HG03064 (cell line): ENCODE measurements around the gene RBBP8.

Source experiments
- ATAC-seq: cut with Tn5 transposase; IDR thresholded peaks from one replicate; pipeline ENCODE4 v1.9.1; 2021; ENCODE audit warnings: low read depth; ENCODE audit not compliant: unreplicated experiment

RBBP8 gene

DNA sequence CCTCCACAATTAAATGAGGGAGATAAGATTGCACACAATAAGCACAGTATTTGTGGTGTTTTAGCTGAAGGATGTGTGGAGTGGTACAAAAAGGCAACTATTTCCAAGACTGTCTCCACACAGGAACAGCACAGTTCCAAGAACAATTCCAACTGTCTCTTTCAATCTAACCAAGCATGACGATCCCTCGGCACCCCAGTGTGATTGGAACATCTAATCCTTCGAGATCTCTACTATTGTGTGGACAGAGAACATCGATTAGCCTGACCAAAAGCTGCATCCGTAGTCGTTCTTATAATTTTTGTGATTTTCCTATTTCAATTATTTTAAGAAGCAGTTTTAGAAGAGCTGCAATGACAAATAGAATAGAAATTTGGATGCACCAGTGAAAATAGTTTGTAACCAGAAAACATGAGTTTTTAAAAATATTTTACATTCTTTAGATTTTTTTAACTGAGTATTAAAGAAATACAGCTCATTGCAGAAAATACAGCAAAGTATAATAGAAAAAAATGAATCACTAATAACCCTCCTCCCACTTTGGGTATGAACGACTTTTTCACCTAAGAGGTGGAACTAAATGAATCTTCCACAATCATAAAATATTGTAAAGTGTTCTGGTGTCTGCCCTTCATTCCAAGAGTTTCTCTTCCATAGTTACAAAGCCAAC, 125.8 kb downstream of the RBBP8 start:
- no peak for ATAC-seq

DNA sequence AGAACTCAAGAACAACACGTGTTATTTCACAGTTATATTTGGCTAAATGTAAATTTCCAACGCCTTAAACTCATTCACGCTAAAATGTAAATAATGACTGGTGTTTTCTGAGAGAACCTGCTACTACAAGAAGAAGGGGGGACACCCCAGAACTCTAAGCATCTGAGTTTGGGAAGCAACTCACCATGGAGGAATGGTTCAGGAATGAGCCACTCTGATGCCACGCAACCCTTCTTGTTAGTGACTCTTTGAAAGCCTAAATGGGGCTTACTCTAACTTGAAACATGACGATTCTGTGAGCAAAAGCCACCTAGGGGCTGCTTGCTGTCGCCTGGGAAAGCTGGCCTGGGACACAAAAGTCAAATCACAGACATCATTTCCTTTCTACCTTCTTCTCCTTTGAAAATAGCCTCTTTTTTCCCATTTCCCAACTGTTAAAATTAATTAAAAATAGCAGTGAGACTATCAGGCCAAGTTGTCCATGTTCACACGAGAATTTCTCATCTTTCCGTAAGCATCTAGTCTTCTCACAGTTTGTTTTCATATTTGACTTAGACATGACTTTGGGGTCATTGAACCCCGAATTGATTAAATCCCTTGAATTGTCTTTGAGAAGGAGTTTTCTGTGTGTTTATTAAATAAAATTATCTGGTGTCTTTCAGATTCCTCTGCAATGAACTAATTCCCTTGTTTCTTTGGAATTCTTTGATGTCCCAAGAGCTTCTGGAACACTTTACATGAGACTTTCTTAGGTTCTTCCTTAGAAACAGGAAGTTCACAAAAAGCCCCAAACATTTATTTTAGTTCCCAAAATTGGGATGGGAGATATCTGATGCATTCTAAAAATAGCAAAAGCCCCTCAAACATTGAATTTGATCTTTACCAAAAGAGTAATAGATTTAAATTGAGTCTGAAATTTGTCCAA, 126.7 kb downstream of the RBBP8 start:
- no peak for ATAC-seq

DNA sequence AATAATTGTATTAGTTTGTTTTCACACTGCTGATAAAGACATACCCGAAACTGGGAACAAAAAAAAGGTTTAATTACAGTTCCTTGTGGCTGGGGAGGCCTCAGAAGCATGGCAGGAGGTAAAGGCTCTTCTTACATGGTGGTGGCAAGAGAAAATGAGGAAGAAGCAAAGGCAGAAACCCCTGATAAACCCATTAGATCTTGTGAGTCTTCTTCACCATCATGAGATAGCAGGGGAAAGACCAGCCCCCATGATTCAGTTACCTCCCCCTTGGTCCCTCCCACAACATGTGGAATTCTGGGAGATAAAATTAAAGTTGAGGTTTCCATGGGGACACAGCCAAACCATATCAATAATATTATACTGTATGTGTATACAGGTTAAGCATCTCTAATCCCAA, 128.9 kb downstream of the RBBP8 start:
- ATAC-seq = no peak

DNA sequence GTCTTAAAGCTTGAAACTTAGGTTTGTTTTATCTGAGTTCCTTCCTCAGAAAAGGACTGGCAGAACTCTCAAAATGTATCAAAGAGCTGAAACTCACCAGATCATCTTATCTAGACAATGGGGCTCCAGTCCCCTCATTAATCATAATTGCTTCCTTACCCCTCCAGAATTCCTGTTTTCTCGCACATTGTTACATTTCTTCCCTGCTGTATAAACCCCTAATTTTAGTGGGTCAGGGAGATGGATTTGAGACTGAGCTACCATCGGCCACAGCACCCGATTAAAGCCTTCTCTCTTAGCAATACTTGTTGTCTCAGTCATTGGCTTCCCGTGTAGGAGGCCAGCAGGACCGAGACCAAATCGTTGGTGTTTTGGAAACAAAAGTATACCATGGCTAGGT, 130.4 kb downstream of the RBBP8 start:
- no peak for ATAC-seq

DNA sequence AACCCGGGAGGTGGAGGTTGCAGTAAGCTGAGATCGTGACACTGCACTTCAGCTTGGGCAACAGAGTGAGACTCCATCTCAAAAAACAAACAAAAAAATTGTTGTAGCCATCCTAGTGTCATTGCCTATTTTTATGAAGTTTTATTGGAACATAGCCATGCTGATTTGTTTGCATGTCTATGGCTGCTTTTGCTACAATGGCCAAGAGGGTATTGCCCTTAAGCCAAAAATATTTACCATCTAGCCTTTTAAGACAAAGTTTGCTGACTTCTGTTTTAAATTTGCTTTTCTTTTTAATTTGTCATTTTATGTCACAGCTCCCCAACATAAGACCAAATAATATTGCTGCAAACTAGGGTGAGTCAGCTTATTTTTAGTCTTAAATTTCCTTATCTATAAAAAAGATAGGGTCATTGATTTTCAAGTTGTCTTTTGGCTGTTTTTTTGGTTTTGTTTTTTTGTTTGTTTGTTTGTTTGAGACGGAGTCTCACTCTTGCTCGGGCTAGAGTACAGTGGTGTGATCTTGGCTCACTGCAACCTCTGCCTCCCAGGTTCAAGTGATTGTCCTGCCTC, 132.2 kb downstream of the RBBP8 start:
- ATAC-seq = no peak

DNA sequence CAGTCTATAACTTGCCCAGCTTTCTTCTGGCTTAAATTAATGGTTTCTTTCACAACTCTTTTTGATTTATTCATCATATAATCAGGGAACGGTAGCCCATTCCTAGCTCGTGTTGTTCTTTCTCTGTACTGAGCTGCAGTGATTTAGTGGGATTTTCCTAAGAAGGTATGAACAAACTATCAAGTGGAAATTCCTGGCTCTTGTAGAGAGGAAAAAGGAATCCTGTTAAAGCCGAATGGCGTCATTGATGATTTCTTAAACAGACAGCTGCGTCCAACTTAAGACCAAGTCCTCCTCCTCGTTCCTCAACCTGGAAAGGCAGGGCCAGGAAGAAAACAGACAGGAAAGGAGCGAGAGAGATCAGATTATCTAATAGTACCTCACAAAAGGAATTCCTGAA, 132.9 kb downstream of the RBBP8 start:
- no peak for ATAC-seq

DNA sequence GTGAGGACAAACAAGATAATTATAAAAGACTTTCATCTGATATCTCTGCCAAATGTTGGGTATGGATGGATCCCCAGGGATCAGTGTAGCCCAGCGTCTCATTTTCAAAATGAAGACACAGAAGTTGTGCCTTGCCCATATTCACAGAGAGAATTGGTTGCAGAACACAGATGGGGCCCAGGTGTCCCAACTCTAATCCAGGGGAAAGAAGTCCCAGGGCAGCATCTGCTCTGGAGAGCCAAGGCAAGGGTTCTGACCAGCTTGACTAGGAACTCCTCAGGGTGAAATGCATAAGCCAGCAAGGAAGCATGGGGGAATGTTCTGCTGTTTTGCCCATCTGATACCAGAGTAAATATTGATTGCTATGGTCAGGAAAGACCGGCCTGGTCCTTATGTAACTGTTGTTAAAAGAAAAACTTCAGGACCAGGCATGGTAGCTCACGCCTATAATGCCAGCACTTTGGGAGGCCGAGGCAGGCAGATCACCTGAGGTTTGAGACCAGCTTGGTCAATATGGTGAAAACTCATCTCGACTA, 133.4 kb downstream of the RBBP8 start:
- ATAC-seq = no peak

DNA sequence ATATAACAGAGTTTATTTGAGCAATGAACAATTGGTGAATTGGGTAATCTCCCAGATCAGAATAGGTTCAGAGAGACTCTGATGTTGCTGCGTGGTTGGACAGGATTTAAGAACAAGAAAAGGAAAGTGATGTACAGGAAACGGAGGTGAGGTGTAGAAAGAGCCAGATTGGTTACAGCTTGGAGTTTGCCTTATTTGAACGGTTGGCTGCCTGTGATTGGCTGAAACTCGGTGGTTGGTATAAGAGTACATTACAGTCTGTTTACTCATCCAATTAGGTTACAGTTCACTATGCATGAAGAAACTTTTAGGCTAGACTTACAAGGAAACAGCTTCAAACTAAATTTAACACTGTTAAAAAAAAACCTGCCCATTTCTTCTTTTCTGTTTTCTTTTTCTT, 134.1 kb downstream of the RBBP8 start:
- ATAC-seq = no peak

DNA sequence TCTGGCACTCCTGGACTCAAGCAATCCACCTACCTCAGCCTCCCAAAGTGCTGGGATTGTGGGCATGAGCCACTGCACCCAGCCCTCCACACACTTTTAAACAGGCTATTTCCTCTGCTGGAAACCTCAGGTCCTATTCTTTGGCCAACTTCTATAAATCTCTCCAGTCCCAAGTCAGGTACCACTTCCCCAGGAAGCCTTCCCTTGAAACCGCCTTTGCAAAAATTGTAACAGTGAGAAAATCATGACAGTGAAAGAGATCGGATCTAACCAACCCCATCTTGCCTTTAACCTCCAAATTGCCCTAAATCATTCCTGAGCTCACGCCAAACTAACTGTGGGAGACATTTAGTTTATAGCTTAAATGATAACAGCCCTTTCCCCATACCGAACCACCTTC, 134.9 kb downstream of the RBBP8 start:
- no peak for ATAC-seq

DNA sequence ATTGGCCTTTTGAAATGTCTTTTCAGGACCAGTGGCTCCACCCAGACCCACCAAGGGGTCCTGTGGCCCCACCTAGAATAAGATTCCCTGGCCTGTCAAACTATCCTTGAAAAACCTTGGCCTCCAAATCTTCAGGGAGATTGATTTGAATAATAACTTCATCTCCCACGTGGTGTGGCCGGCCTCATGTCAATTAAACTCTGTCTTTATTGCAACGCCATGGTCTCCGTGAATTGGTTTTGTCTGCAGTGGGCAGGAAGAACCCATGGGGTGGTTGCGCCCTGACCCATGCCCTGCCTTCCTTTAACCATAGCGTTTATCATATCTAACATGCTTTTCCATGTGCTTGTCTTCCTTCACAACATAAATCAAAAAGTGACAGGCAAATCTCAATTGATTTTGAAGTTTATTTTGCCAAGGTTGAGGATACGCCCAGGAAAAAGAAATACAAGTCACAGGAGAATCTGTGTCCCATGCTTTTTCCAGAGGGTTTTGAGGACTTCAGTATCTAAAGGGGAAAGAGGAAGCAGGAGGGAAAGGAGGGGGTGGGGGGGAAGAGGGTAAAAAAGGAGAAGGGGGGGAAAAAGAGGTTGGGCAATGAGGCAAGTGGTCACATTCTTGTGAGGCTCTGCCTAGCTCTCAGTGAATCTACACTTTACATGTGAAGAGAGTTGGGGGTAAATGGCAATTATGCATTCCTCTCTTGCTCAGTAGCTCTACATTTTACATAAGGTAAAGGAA, 135.6 kb downstream of the RBBP8 start:
- ATAC-seq = no peak

DNA sequence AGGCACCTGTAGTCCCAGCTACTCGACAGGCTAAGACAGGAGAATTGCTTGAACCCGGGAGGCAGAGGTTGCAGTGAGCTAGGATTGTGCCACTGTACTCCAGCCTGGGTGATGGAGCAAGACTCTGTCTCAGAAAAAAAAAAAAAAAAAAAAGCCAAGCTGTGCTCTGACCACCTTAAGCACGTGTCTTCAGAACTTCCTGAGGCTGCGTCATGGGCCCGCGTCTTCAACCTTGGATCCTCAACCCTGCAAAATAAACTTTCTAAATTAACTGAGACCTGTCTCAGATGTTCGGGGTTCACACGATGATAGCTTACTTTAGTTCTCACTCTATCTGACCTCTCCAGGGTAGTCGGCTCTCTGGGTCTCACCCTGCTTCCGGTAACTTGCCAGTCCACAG, 136.4 kb downstream of the RBBP8 start:
- no peak for ATAC-seq

DNA sequence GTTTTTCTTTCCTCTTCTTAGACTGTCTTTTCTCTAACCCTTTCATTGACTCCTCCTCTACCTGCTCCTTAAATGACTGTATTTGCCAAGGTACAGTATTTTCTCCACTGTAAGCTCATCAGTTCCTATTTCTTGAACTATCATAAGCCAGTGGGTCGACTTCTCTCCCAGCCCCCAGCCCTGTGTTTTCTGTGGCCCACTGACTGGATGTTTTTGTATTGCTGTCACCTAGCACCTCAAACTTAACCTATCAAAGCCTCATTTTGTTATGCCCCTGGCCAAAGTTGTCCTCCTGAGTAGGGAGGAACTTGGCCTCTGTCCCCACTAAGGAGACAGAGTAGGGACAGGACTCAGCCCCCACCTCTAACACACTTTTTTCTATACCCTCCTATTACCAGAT, 136.8 kb downstream of the RBBP8 start:
- ATAC-seq = no peak

DNA sequence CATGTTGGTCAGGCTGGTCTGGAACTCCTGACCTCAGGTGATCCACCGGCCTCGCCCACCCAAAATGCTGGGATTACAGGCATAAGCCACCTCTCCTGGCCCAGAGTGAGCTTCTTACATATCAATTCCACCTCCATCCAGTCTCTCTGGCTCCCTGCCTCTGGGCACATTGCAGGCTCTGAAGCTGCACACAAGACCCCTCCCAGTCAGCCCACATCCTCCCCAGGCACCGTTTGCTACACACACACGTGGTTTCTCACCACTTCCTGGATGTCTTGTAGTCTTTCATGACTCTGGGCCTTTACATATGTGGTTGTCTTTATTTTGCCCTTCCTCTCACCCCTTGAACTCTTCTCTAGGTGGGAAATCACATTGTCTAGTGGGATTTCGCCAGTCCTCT, 138.2 kb downstream of the RBBP8 start:
- ATAC-seq = peak; percentile 97

DNA sequence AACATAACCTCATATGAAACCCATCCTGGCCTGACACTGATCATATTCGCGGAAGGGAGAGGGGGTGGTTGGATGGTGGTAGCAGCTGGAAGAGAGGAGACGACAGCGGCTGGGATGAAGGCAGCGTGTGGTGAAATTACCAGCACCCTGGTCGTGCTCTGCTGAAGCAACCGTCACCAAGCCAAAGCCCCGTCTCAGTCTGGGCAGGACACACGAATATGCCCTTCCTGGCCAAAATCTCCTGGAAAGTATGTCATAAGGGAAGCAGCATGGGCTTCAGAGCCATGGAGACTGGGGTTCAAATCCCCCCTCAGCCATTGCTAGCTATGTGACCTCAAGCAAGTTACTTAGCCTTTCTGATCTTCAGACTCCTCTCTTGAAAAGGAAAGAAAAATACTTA, 139.0 kb downstream of the RBBP8 start:
- ATAC-seq = no peak

DNA sequence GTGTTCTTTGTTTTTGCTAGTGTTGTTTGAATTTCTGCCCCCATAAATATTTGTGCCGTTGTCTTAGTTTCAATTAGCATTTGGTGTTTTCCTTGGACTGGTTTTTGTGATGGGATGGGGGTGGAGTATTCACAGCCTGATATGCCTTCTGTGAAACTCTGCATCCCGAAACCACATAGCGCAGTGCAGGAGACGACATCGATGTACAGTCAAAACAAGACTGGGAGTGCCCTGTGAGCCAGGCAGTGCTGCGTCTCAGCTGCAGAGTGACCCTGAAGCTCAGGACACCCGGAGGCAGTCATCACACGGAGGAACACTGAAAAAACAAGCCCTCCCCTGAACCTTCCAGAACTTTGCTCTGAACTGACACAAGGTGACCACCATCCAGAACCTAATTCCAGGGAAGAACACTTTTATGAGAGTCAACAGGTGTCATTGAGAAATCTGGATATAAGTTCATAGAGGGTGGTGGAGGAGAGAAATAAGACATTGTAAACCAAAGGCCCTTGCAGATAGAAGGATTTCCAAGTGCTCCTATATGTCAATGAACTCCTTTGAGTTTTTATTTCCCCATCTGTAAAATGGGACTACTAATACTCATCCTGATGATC, 141.0 kb downstream of the RBBP8 start:
- no peak for ATAC-seq
